Calu3 (cell line): ENCODE measurements around the gene SLC24A3. TPM values are rescaled to one million over a fixed set of nuclear protein-coding genes. Genes with fewer than 3 reads are reported as not detected.

Source experiments
- BruUV-seq: library from RNA; stranded (reverse); fragments of 400-500 nt; replicated peaks from 2 replicates; lab custom pipeline; 2021; lab: Mats Ljungman, UMichigan
- CTCF ChIA-PET: fragments of 300-600 bp; sonication (Branson Sonifier 250); formaldehyde crosslinking; loops from one replicate; lab custom pipeline; 2022; ENCODE audit warnings: antibody characterized with exemption; lab: Charles Lee
- DNase-seq: peaks from one replicate; pipeline ENCODE4 v3.0.0; 2022
- H3K27ac Mint-ChIP-seq: one replicate; pipeline ENCODE4 v1.8.0; 2022; ENCODE audit warnings: mixed read lengths; ENCODE audit not compliant: unreplicated experiment
- H3K27me3 Mint-ChIP-seq: one replicate; pipeline ENCODE4 v1.8.0; 2022; ENCODE audit warnings: mixed read lengths; ENCODE audit not compliant: unreplicated experiment
- H3K36me3 Mint-ChIP-seq: one replicate; pipeline ENCODE4 v1.8.0; 2022; ENCODE audit warnings: mild to moderate bottlenecking, moderate library complexity, mixed read lengths; ENCODE audit not compliant: insufficient read depth, unreplicated experiment
- H3K4me1 Mint-ChIP-seq: one replicate; pipeline ENCODE4 v1.8.0; 2022; ENCODE audit warnings: mild to moderate bottlenecking, low read depth, mixed read lengths; ENCODE audit not compliant: unreplicated experiment
- H3K4me3 Mint-ChIP-seq: one replicate; pipeline ENCODE4 v1.8.0; 2022; ENCODE audit warnings: mild to moderate bottlenecking, low read depth, moderate library complexity, mixed read lengths; ENCODE audit not compliant: unreplicated experiment
- H3K9me3 Mint-ChIP-seq: one replicate; pipeline ENCODE4 v1.8.0; 2022; ENCODE audit warnings: low read depth, mixed read lengths; ENCODE audit not compliant: unreplicated experiment
- intact Hi-C: fragments of 100-400 bp; cut with micrococcal nuclease; formaldehyde crosslinking; loops from one replicate; pipeline ENCODE4 v1.10.0; 2022; ENCODE audit not compliant: unreplicated experiment
- total RNA-seq: library from RNA; stranded (reverse); gene quantifications from 2 replicates; pipeline ENCODE4 v1.2.3, GENCODE V29; 2022
- TF ChIP-seq, protein P1 (sequence below): fragments of 200-600 bp; IDR thresholded peaks from one replicate; pipeline ENCODE4 v1.8.0; 2022; ENCODE audit warnings: antibody characterized with exemption; ENCODE audit not compliant: unreplicated experiment

Gene SLC24A3
- total RNA-seq, 1 experiment from 2014 or later, result not detected

GRCh38 chr20:19212821-19213502 is 520 bp downstream of the SLC24A3 start:
- Mint-ChIP-seq H3K36me3 (no peaks in the 10 kb centered on the region), H3K4me3 (no peak overlapping the region), H3K4me1 (no peaks in the 10 kb centered on the region), H3K27ac (no peak overlapping the region), H3K9me3 (no peaks in the 10 kb centered on the region), H3K27me3 (peaks cover 41% of the 10 kb centered on the region)
- intact Hi-C loops, result no loop called here
- BruUV-seq, result no TSS peak
- peak; percentile 47 for DNase-seq
- CTCF ChIA-PET, result no interaction called here
- TF ChIP-seq, protein P1, sequence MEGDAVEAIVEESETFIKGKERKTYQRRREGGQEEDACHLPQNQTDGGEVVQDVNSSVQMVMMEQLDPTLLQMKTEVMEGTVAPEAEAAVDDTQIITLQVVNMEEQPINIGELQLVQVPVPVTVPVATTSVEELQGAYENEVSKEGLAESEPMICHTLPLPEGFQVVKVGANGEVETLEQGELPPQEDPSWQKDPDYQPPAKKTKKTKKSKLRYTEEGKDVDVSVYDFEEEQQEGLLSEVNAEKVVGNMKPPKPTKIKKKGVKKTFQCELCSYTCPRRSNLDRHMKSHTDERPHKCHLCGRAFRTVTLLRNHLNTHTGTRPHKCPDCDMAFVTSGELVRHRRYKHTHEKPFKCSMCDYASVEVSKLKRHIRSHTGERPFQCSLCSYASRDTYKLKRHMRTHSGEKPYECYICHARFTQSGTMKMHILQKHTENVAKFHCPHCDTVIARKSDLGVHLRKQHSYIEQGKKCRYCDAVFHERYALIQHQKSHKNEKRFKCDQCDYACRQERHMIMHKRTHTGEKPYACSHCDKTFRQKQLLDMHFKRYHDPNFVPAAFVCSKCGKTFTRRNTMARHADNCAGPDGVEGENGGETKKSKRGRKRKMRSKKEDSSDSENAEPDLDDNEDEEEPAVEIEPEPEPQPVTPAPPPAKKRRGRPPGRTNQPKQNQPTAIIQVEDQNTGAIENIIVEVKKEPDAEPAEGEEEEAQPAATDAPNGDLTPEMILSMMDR, result no peak

GRCh38 chr20:19213946-19214490 is 1.6 kb downstream of the SLC24A3 start:
- no peak overlapping the region for H3K4me3 Mint-ChIP-seq
- H3K4me1 Mint-ChIP-seq, result no peaks in the 10 kb centered on the region
- TF ChIP-seq, protein P1, result no peak
- H3K9me3 Mint-ChIP-seq, result no peaks in the 10 kb centered on the region
- H3K36me3 Mint-ChIP-seq, result no peaks in the 10 kb centered on the region
- H3K27ac Mint-ChIP-seq, result no peak overlapping the region
- CTCF ChIA-PET, result no interaction called here
- intact Hi-C loops, result no loop called here
- BruUV-seq, result no TSS peak
- peaks cover 44% of the 10 kb centered on the region for H3K27me3 Mint-ChIP-seq
- DNase-seq, result no peak

GRCh38 chr20:19218411-19218810 is 6.0 kb downstream of the SLC24A3 start:
- no peaks in the 10 kb centered on the region for H3K4me1 Mint-ChIP-seq
- TF ChIP-seq, protein P1, result no peak
- H3K27ac Mint-ChIP-seq, result no peak overlapping the region
- BruUV-seq, result no TSS peak
- no peak overlapping the region for H3K4me3 Mint-ChIP-seq
- no peak for DNase-seq
- peaks cover 52% of the 10 kb centered on the region for H3K27me3 Mint-ChIP-seq
- H3K36me3 Mint-ChIP-seq, result no peaks in the 10 kb centered on the region
- intact Hi-C loops, result no loop called here
- H3K9me3 Mint-ChIP-seq, result peaks cover 2% of the 10 kb centered on the region
- CTCF ChIA-PET, result no interaction called here

- H3K9me3 Mint-ChIP-seq, result peaks cover 2% of the 10 kb centered on the region
- TF ChIP-seq, protein P1, result no peak
- intact Hi-C loops, result no loop called here
- no TSS peak for BruUV-seq
- peaks cover 29% of the 10 kb centered on the region for H3K27me3 Mint-ChIP-seq
- H3K27ac Mint-ChIP-seq, result no peak overlapping the region
- no peak overlapping the region for H3K4me3 Mint-ChIP-seq
- DNase-seq, result no peak
- H3K4me1 Mint-ChIP-seq, result no peaks in the 10 kb centered on the region
- CTCF ChIA-PET, result no interaction called here
- H3K36me3 Mint-ChIP-seq, result no peaks in the 10 kb centered on the region
Measured at GRCh38 chr20:19222520-19223040, 10.1 kb downstream of the SLC24A3 start.
